Measurements from ENCODE around the gene SYMPK.

GRCh38 chr19:45791744-45792469 is 71.0 kb downstream of the SYMPK start:
- TF ChIP-seq POLR2A (IDR thresholded peaks at IDR 0.05) (no peak), POLR2AphosphoS5 (IDR thresholded peaks at IDR 0.05) (no peak), EP300 (IDR thresholded peaks at IDR 0.05) (no peak)
- TF ChIP-seq, protein P1, sequence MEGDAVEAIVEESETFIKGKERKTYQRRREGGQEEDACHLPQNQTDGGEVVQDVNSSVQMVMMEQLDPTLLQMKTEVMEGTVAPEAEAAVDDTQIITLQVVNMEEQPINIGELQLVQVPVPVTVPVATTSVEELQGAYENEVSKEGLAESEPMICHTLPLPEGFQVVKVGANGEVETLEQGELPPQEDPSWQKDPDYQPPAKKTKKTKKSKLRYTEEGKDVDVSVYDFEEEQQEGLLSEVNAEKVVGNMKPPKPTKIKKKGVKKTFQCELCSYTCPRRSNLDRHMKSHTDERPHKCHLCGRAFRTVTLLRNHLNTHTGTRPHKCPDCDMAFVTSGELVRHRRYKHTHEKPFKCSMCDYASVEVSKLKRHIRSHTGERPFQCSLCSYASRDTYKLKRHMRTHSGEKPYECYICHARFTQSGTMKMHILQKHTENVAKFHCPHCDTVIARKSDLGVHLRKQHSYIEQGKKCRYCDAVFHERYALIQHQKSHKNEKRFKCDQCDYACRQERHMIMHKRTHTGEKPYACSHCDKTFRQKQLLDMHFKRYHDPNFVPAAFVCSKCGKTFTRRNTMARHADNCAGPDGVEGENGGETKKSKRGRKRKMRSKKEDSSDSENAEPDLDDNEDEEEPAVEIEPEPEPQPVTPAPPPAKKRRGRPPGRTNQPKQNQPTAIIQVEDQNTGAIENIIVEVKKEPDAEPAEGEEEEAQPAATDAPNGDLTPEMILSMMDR (IDR thresholded peaks at IDR 0.05): no peak
